Sigmoid colon (tissue), 4 donors: ENCODE results near the gene MAGI2.

Experiments
- EP300 ChIP-seq, 4 donors: sonication (generic); formaldehyde crosslinking; IDR thresholded peaks; one replicate each; pipeline ENCODE4 v1.6.1; 2017; ENCODE audit warnings: antibody characterized with exemption in 4 of 4
- POLR2A ChIP-seq, 2 donors: fragments of 450-650 bp; IDR thresholded peaks; one replicate each; pipeline ENCODE4 v1.6.1; 2016; ENCODE audit warnings: antibody characterized with exemption in 2 of 2, mild to moderate bottlenecking in 2 of 2, moderate library complexity in 2 of 2
- TF ChIP-seq, protein P1 (sequence below), 4 experiments: fragments of 450-650 bp in 3 of 4; fragments of 200-600 bp in 1 of 4; IDR thresholded peaks; one replicate each; pipeline ENCODE4 v1.5.1; 2016 to 2019; ENCODE audit warnings: antibody characterized with exemption in 4 of 4, mild to moderate bottlenecking in 3 of 4, moderate library complexity in 2 of 4

DNA sequence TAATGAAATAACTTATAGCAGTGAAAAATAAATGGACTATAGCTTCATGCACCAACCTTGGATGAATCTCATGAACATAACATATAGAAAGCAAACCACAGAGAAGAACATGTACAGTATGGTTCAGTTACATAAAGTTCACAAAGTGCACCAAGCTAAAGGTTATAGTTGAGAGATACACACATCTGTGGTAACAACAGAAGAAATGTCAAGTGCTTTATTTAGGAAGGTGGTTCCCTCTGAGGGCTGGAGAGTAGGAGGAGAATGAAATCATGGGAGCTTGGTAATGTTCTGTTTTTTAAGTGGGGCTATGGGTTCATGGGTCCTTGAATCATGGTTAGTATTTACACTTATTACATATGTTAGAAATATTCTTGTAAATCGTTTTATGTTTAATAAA is 1331.6 kb downstream of the MAGI2 start:
- no peak for TF ChIP-seq POLR2A (IDR thresholded peaks at IDR 0.05)
- TF ChIP-seq, protein P1, sequence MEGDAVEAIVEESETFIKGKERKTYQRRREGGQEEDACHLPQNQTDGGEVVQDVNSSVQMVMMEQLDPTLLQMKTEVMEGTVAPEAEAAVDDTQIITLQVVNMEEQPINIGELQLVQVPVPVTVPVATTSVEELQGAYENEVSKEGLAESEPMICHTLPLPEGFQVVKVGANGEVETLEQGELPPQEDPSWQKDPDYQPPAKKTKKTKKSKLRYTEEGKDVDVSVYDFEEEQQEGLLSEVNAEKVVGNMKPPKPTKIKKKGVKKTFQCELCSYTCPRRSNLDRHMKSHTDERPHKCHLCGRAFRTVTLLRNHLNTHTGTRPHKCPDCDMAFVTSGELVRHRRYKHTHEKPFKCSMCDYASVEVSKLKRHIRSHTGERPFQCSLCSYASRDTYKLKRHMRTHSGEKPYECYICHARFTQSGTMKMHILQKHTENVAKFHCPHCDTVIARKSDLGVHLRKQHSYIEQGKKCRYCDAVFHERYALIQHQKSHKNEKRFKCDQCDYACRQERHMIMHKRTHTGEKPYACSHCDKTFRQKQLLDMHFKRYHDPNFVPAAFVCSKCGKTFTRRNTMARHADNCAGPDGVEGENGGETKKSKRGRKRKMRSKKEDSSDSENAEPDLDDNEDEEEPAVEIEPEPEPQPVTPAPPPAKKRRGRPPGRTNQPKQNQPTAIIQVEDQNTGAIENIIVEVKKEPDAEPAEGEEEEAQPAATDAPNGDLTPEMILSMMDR (IDR thresholded peaks at IDR 0.05), result no peak
- no peak for TF ChIP-seq EP300 (IDR thresholded peaks at IDR 0.05)
